HEK293 (cell line): ENCODE results near the gene LGI1.

Source experiments
- ELK4 ChIP-seq: IDR thresholded peaks from 2 replicates; pipeline ENCODE4 v1.6.1; 2011; ENCODE audit warnings: mild to moderate bottlenecking, low read depth, low read length, borderline replicate concordance
- FEZF1 ChIP-seq: fragments of 450-650 bp; formaldehyde crosslinking; IDR thresholded peaks from 2 replicates; pipeline ENCODE4 v1.5.1; 2016; ENCODE audit warnings: missing biosample characterization, missing genetic modification characterization
- MZF1 ChIP-seq: fragments of 450-650 bp; formaldehyde crosslinking; IDR thresholded peaks from 2 replicates; pipeline ENCODE4 v1.5.1; 2017; ENCODE audit warnings: missing biosample characterization, missing genetic modification characterization, borderline replicate concordance
- OSR2 ChIP-seq: fragments of 450-650 bp; formaldehyde crosslinking; IDR thresholded peaks from 2 replicates; pipeline ENCODE4 v1.5.1; 2016; ENCODE audit warnings: missing biosample characterization, missing genetic modification characterization
- PATZ1 ChIP-seq: fragments of 450-650 bp; formaldehyde crosslinking; IDR thresholded peaks from 2 replicates; pipeline ENCODE4 v1.5.1; 2016; ENCODE audit warnings: missing biosample characterization, missing genetic modification characterization
- PRDM10 ChIP-seq: fragments of 450-650 bp; formaldehyde crosslinking; IDR thresholded peaks from 2 replicates; pipeline ENCODE4 v1.5.1; 2016; ENCODE audit warnings: missing biosample characterization, missing genetic modification characterization
- RBAK ChIP-seq: fragments of 450-650 bp; formaldehyde crosslinking; IDR thresholded peaks from 2 replicates; pipeline ENCODE4 v1.5.1; 2016; ENCODE audit warnings: missing biosample characterization, missing genetic modification characterization
- REST ChIP-seq: fragments of 450-650 bp; formaldehyde crosslinking; IDR thresholded peaks from 2 replicates; pipeline ENCODE4 v1.5.1; 2016; ENCODE audit warnings: missing biosample characterization, missing genetic modification characterization
- SCRT1 ChIP-seq: fragments of 450-650 bp; formaldehyde crosslinking; IDR thresholded peaks from 2 replicates; pipeline ENCODE4 v1.5.1; 2016; ENCODE audit warnings: missing biosample characterization, missing genetic modification characterization, borderline replicate concordance
- SP3 ChIP-seq: fragments of 450-650 bp; formaldehyde crosslinking; IDR thresholded peaks from 2 replicates; pipeline ENCODE4 v1.5.1; 2016; ENCODE audit warnings: missing biosample characterization, missing genetic modification characterization
- ZNF148 ChIP-seq: fragments of 450-650 bp; formaldehyde crosslinking; IDR thresholded peaks from 2 replicates; pipeline ENCODE4 v1.5.0; 2017; ENCODE audit warnings: missing biosample characterization, missing genetic modification characterization, borderline replicate concordance
- ZNF169 ChIP-seq: fragments of 450-650 bp; formaldehyde crosslinking; IDR thresholded peaks from 2 replicates; pipeline ENCODE4 v1.5.1; 2016; ENCODE audit warnings: missing biosample characterization, missing genetic modification characterization
- ZNF211 ChIP-seq: fragments of 450-650 bp; formaldehyde crosslinking; IDR thresholded peaks from 2 replicates; pipeline ENCODE4 v1.5.1; 2016; ENCODE audit warnings: low read depth, missing biosample characterization, missing genetic modification characterization
- ZNF280C ChIP-seq: fragments of 450-650 bp; formaldehyde crosslinking; IDR thresholded peaks from 2 replicates; pipeline ENCODE4 v1.5.1; 2016; ENCODE audit warnings: missing biosample characterization, missing genetic modification characterization
- ZNF391 ChIP-seq: fragments of 450-650 bp; formaldehyde crosslinking; IDR thresholded peaks from 2 replicates; pipeline ENCODE4 v1.5.1; 2016; ENCODE audit warnings: low read depth, missing biosample characterization, missing genetic modification characterization, borderline replicate concordance
- ZNF426 ChIP-seq: fragments of 450-650 bp; formaldehyde crosslinking; IDR thresholded peaks from 2 replicates; pipeline ENCODE4 v1.5.1; 2017; ENCODE audit warnings: missing biosample characterization, missing genetic modification characterization, mild to moderate bottlenecking, inconsistent platforms, moderate library complexity
- ZNF488 ChIP-seq: fragments of 450-650 bp; formaldehyde crosslinking; IDR thresholded peaks from 2 replicates; pipeline ENCODE4 v1.5.1; 2016; ENCODE audit warnings: missing biosample characterization, missing genetic modification characterization
- ZNF549 ChIP-seq: fragments of 450-650 bp; IDR thresholded peaks from 2 replicates; pipeline ENCODE4 v1.5.1; 2018; ENCODE audit warnings: missing biosample characterization, missing genetic modification characterization, mild to moderate bottlenecking, inconsistent platforms, moderate library complexity
- ZNF560 ChIP-seq: fragments of 450-650 bp; formaldehyde crosslinking; IDR thresholded peaks from 2 replicates; pipeline ENCODE4 v1.5.1; 2017; ENCODE audit warnings: missing biosample characterization, missing genetic modification characterization, borderline replicate concordance
- ZNF580 ChIP-seq: fragments of 450-650 bp; formaldehyde crosslinking; IDR thresholded peaks from 2 replicates; pipeline ENCODE4 v1.5.1; 2016; ENCODE audit warnings: missing biosample characterization, missing genetic modification characterization
- ZNF624 ChIP-seq: fragments of 450-650 bp; formaldehyde crosslinking; IDR thresholded peaks from 2 replicates; pipeline ENCODE4 v1.5.1; 2017; ENCODE audit warnings: missing biosample characterization, missing genetic modification characterization
- ZNF837 ChIP-seq: fragments of 450-650 bp; formaldehyde crosslinking; IDR thresholded peaks from 2 replicates; pipeline ENCODE4 v1.5.1; 2016; ENCODE audit warnings: missing biosample characterization, missing genetic modification characterization

The LGI1 gene

GRCh38 chr10:93755443-93756116, 2.2 kb upstream of the LGI1 start (continued):
- TF ChIP-seq ZNF549 (tag by site-specific recombination) (no peak), ZNF211 (tag by site-specific recombination) (no peak), ZNF560 (tag by site-specific recombination) (no peak), ZNF148 (tag by site-specific recombination) (no peak), FEZF1 (tag by site-specific recombination) (peak; percentile 73), RBAK (tag by site-specific recombination) (no peak), ZNF580 (tag by site-specific recombination) (no peak), SP3 (tag by site-specific recombination) (no peak), ZNF280C (tag by site-specific recombination) (no peak), ZNF391 (tag by site-specific recombination) (no peak), ELK4 (no peak), MZF1 (tag by site-specific recombination) (no peak), PRDM10 (tag by site-specific recombination) (no peak), PATZ1 (tag by site-specific recombination) (no peak), REST (tag by site-specific recombination) (no peak), ZNF624 (no peak), ZNF169 (tag by site-specific recombination) (no peak), ZNF837 (tag by site-specific recombination) (no peak), OSR2 (tag by site-specific recombination) (peak; percentile 17; the same call in 1 of the 2 replicates), ZNF426 (no peak), ZNF488 (tag by site-specific recombination) (no peak), SCRT1 (tag by site-specific recombination) (no peak)
